HepG2 (cell line): ENCODE measurements around the gene DNLZ. TPM values are rescaled to one million over a fixed set of nuclear protein-coding genes. Genes with fewer than 3 reads are reported as not detected.

Experiments
- ATAC-seq: fragments of 200-7000 bp; cut with Tn5 transposase; 3 replicates; pipeline ENCODE4 v1.9.1; 2020; ENCODE audit warnings: mild to moderate bottlenecking, moderate library complexity
- BruUV-seq: library from RNA; stranded (reverse); fragments of 400-500 nt; replicated peaks from 2 replicates; lab custom pipeline; 2021; lab: Mats Ljungman, UMichigan
- CTCF ChIA-PET: fragments of 300-600 bp; formaldehyde crosslinking; extraction: SDS; loops from one replicate; lab custom pipeline; 2021; ENCODE audit warnings: low total read pairs, inconsistent platforms, low intra/inter-chr PET ratio; lab: Yijun Ruan, JAX
- POLR2A ChIA-PET: fragments of 350-600 bp; sonication (Branson Sonifier 250); formaldehyde crosslinking; loops from one replicate; lab custom pipeline; 2020; ENCODE audit warnings: antibody characterized with exemption, inconsistent platforms; lab: Yijun Ruan, JAX
- DNase-seq: peaks from one replicate; pipeline ENCODE4 v3.0.0-alpha.2; 2015; ENCODE audit warnings: low spot score
- FAIRE-seq: peaks from 3 replicates; lab custom pipeline; 2011; peaks lifted over from hg19 to GRCh38; lab: Jason Lieb, UNC
- H2AFZ ChIP-seq: one replicate; pipeline ENCODE4 v1.6.1; 2011; ENCODE audit warnings: low read length, inconsistent platforms
- H3K27ac ChIP-seq: fragments of 300-600 bp; 3 replicates; pipeline ENCODE4 v1.8.0; 2011; ENCODE audit warnings: mixed run types, mild to moderate bottlenecking, mixed read lengths, low read length, inconsistent platforms; ENCODE audit not compliant: insufficient read depth; ENCODE audit errors: extremely low read length
- H3K27me3 ChIP-seq, 2 experiments: fragments of 200-600 bp in 1 of 2; 2 replicates in 1 of 2; 3 replicates in 1 of 2; pipeline versions ENCODE4 v1.6.0 to v1.8.0; 2011; ENCODE audit warnings: low read length in 2 of 2, mild to moderate bottlenecking in 2 of 2, moderate library complexity in 2 of 2, inconsistent platforms in 1 of 2; ENCODE audit not compliant: insufficient read depth in 2 of 2, control insufficient read depth in 1 of 2
- H3K36me3 ChIP-seq, 2 experiments: fragments of 200-600 bp in 1 of 2; replicated peaks in 1 of 2; 2 replicates in 1 of 2; 3 replicates in 1 of 2; pipeline versions ENCODE4 v1.5.1 to v1.8.0; 2011; ENCODE audit warnings: low read length in 2 of 2, inconsistent platforms in 1 of 2; ENCODE audit not compliant: insufficient read depth in 2 of 2, control insufficient read depth in 1 of 2
- H3K4me1 ChIP-seq: 2 replicates; pipeline ENCODE4 v1.5.1; 2012; ENCODE audit warnings: low read length, inconsistent platforms; ENCODE audit not compliant: insufficient read depth
- H3K4me2 ChIP-seq: 2 replicates; pipeline ENCODE4 v1.6.0; 2011; ENCODE audit warnings: low read depth, low read length, inconsistent platforms
- H3K4me3 ChIP-seq, 3 experiments: fragments of 200-600 bp in 1 of 3; sonication (generic), shearing (Covaris generic) in 1 of 3; replicated peaks in 1 of 3; 2 replicates each; pipeline ENCODE4 v1.5.1; 2011 to 2016; ENCODE audit warnings: low read length in 3 of 3, inconsistent platforms in 2 of 3, low read depth in 2 of 3, mild to moderate bottlenecking in 2 of 3, control low read depth in 1 of 3, mixed read lengths in 1 of 3; ENCODE audit not compliant: insufficient read depth in 1 of 3
- H3K79me2 ChIP-seq: one replicate; pipeline ENCODE4 v1.6.1; 2011; ENCODE audit warnings: low read length, inconsistent platforms; ENCODE audit not compliant: insufficient read depth
- H3K9ac ChIP-seq: 2 replicates; pipeline ENCODE4 v1.6.0; 2011; ENCODE audit warnings: mild to moderate bottlenecking, low read depth, low read length, inconsistent platforms; ENCODE audit not compliant: insufficient read depth
- H3K9me3 ChIP-seq: 2 replicates; pipeline ENCODE4 v1.5.1; 2012; ENCODE audit warnings: mild to moderate bottlenecking, low read length
- H4K20me1 ChIP-seq: 2 replicates; pipeline ENCODE4 v1.6.0; 2011; ENCODE audit warnings: inconsistent platforms, mild to moderate bottlenecking, low read length, moderate library complexity; ENCODE audit not compliant: insufficient read depth
- ARNTL ChIP-seq: sonication (generic); formaldehyde crosslinking; IDR thresholded peaks from 2 replicates; pipeline ENCODE4 v1.4.0; 2020; ENCODE audit warnings: mild to moderate bottlenecking, missing genetic modification reagents
- ERF ChIP-seq: IDR thresholded peaks from 2 replicates; pipeline ENCODE4 v1.6.1; 2018; ENCODE audit warnings: missing biosample characterization, missing genetic modification reagents
- FOXO4 ChIP-seq: sonication (generic); formaldehyde crosslinking; conservative IDR thresholded peaks from 2 replicates; pipeline ENCODE4 v1.8.1; 2023; ENCODE audit warnings: missing genetic modification reagents
- POLR2G ChIP-seq: fragments of 200-400 bp; formaldehyde crosslinking; IDR thresholded peaks from 2 replicates; pipeline ENCODE4 v1.6.1; 2018; ENCODE audit warnings: mild to moderate bottlenecking, low read depth, low read length, moderate library complexity
- SIX1 ChIP-seq: sonication (generic); formaldehyde crosslinking; IDR thresholded peaks from 2 replicates; pipeline ENCODE4 v1.4.0; 2020; ENCODE audit warnings: missing genetic modification reagents, borderline replicate concordance
- SMAD3 ChIP-seq: sonication (generic); formaldehyde crosslinking; IDR thresholded peaks from 2 replicates; pipeline ENCODE4 v1.4.0; 2020; ENCODE audit warnings: missing genetic modification reagents
- ZBTB7B ChIP-seq: sonication (generic); formaldehyde crosslinking; IDR thresholded peaks from 2 replicates; pipeline ENCODE4 v1.4.0; 2020; ENCODE audit warnings: missing genetic modification reagents
- ZFP91 ChIP-seq: sonication (generic); formaldehyde crosslinking; IDR thresholded peaks from 2 replicates; pipeline ENCODE4 v1.9.0; 2022; ENCODE audit warnings: missing genetic modification reagents, mild to moderate bottlenecking, borderline replicate concordance
- ZNF550 ChIP-seq: sonication (generic); formaldehyde crosslinking; IDR thresholded peaks from 2 replicates; pipeline ENCODE4 v1.4.0; 2020; ENCODE audit warnings: mild to moderate bottlenecking, missing genetic modification reagents, borderline replicate concordance
- ZNF703 ChIP-seq: sonication (generic); formaldehyde crosslinking; IDR thresholded peaks from 2 replicates; pipeline ENCODE4 v1.5.1; 2020; ENCODE audit warnings: missing genetic modification reagents, mild to moderate bottlenecking, moderate library complexity, borderline replicate concordance
- ZNF746 ChIP-seq: sonication (generic); formaldehyde crosslinking; IDR thresholded peaks from 2 replicates; pipeline ENCODE4 v1.8.0; 2022; ENCODE audit warnings: mild to moderate bottlenecking, missing genetic modification reagents
- WGBS: methylation state at CpG from one replicate; pipeline ENCODE4 v1.1.6; 2017; ENCODE audit warnings: low lambda C conversion rate; 5-methylcytosine and 5-hydroxymethylcytosine counted together
- in situ Hi-C: cut with HindIII; loops from 2 replicates; pipeline ENCODE4 v1.10.0; 2017; ENCODE audit warnings: low pct_unique_long_range_greater_than_20kb; ENCODE audit not compliant: extremely low pct_ligation_motif_present
- intact Hi-C: fragments of 100-400 bp; cut with micrococcal nuclease; formaldehyde crosslinking; loops from one replicate; pipeline ENCODE4 v1.10.0; 2022; ENCODE audit not compliant: unreplicated experiment
- polyA plus RNA-seq, 8 experiments: library from polyadenylated mRNA; depleted of rRNA in 3 of 8; stranded (reverse) in 7 of 8; unstranded in 1 of 8; fragments of >200 nt; fragmentation: Illumina TruSeq in 4 of 8; extraction: Trizol in 4 of 8; gene quantifications; 2 replicates each; pipeline versions ENCODE4 v1.2.1 to v1.2.3, GENCODE V29; 2011 to 2016; ENCODE audit warnings: low read depth in 4 of 8, missing spikeins in 1 of 8, mixed read lengths in 1 of 8; ENCODE audit not compliant: insufficient read depth in 1 of 8
- total RNA-seq, 5 experiments: library from RNA; depleted of rRNA; stranded (reverse); fragments of >200 nt; fragmentation: Illumina TruSeq; extraction: Trizol; gene quantifications; 2 replicates each; pipeline ENCODE4 v1.2.3, GENCODE V29; 2016; ENCODE audit warnings: low read depth in 1 of 5
- TF ChIP-seq, protein P1 (sequence below): sonication (generic); formaldehyde crosslinking; IDR thresholded peaks from 2 replicates; pipeline ENCODE4 v1.4.0; 2020; ENCODE audit warnings: mild to moderate bottlenecking, missing genetic modification reagents, borderline replicate concordance

DNLZ gene
- total and polyA plus RNA-seq, 2 of the 13 experiments (the other 11 are each of a cell fraction or from before 2014, with no cell fraction given) = 3.4 to 8.0 TPM

- TF ChIP-seq ZFP91 (CRISPR knock-in tag) = no peak
- TF ChIP-seq ZNF703 (CRISPR knock-in tag) = no peak
- TF ChIP-seq ZBTB7B = no peak
- no peak for TF ChIP-seq SMAD3
Observed at GRCh38 chr9:136411378-136411777, 47.8 kb upstream of the DNLZ start (continued).

GRCh38 chr9:136410500-136411287, 47.1 kb upstream of the DNLZ start, which contains the start of the genes ENTR1 and PMPCA:
TSS of gene ENTR1 (minus strand) at chr9:136410614. CDS start at chr9:136410397, 217 bp downstream.
TSS of gene PMPCA (plus strand) at chr9:136410658. CDS start at chr9:136410669, 11 bp downstream.
- Histone ChIP-seq H3K4me1 (peaks cover 36% of the 10 kb centered on the region), H2AFZ (no peak within 1 kb of the TSS), H3K9me3 (no peaks in the 10 kb centered on the region), H3K4me3 (peak within 1 kb of the TSS; percentile 70 to 99 (median 89)), H3K36me3 (peaks cover 22 to 46% of the 10 kb centered on the region in 2 experiments), H3K79me2 (peaks cover 49% of the 10 kb centered on the region), H3K27ac (peak within 1 kb of the TSS; percentile 75), H3K27me3 (no peaks in the 10 kb centered on the region; a peak in 1 of 5 replicates), H3K4me2 (peak within 1 kb of the TSS; percentile 95), H3K9ac (peak within 1 kb of the TSS; percentile 90), H4K20me1 (peaks cover 8% of the 10 kb centered on the region)
- POLR2A ChIA-PET = interaction anchor here (0.7 to 2.4 kb wide), 5 partner anchors 10 to 54 kb away, joined by 3 to 16 read pairs (median 3); partner anchors contain the start of genes CARD9, DNLZ and SNAPC4
- CTCF ChIA-PET = no interaction called here
- DNase-seq = peak; percentile 71
- peak; percentile 81 for ATAC-seq
- WGBS = 1% methylated on average over 15 of the region's 83 CpGs
- FAIRE-seq = no peak
- intact Hi-C loops = no loop called here
- no TSS peak for BruUV-seq
- in situ Hi-C loops = no loop called here
- TF ChIP-seq FOXO4 (no peak), ARNTL (CRISPR knock-in tag) (0 out of 2 replicates have a peak, but pooled peaks have one; percentile 17), ZNF550 (CRISPR knock-in tag) (no peak), SIX1 (CRISPR knock-in tag) (no peak), ZNF746 (no peak), POLR2G (peak; percentile 91), ERF (CRISPR knock-in tag) (peak; percentile 81; the same call in 1 of the 2 replicates)
- TF ChIP-seq, protein P1, sequence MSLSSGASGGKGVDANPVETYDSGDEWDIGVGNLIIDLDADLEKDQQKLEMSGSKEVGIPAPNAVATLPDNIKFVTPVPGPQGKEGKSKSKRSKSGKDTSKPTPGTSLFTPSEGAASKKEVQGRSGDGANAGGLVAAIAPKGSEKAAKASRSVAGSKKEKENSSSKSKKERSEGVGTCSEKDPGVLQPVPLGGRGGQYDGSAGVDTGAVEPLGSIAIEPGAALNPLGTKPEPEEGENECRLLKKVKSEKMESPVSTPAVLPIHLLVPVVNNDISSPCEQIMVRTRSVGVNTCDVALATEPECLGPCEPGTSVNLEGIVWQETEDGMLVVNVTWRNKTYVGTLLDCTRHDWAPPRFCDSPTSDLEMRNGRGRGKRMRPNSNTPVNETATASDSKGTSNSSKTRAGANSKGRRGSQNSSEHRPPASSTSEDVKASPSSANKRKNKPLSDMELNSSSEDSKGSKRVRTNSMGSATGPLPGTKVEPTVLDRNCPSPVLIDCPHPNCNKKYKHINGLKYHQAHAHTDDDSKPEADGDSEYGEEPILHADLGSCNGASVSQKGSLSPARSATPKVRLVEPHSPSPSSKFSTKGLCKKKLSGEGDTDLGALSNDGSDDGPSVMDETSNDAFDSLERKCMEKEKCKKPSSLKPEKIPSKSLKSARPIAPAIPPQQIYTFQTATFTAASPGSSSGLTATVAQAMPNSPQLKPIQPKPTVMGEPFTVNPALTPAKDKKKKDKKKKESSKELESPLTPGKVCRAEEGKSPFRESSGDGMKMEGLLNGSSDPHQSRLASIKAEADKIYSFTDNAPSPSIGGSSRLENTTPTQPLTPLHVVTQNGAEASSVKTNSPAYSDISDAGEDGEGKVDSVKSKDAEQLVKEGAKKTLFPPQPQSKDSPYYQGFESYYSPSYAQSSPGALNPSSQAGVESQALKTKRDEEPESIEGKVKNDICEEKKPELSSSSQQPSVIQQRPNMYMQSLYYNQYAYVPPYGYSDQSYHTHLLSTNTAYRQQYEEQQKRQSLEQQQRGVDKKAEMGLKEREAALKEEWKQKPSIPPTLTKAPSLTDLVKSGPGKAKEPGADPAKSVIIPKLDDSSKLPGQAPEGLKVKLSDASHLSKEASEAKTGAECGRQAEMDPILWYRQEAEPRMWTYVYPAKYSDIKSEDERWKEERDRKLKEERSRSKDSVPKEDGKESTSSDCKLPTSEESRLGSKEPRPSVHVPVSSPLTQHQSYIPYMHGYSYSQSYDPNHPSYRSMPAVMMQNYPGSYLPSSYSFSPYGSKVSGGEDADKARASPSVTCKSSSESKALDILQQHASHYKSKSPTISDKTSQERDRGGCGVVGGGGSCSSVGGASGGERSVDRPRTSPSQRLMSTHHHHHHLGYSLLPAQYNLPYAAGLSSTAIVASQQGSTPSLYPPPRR (CRISPR knock-in tag) = 0 out of 2 replicates have a peak, but pooled peaks have one; percentile 19
